Suprapubic skin (tissue), 4 donors: ENCODE measurements around the gene OSR1.

Source experiments
- CTCF ChIP-seq, 2 donors: fragments of 200-600 bp in 1 of 2; fragments of 450-650 bp in 1 of 2; sonication (generic) in 1 of 2; IDR thresholded peaks; one replicate each; pipeline ENCODE4 v1.5.1; 2016 to 2019; ENCODE audit warnings: antibody characterized with exemption in 2 of 2, mild to moderate bottlenecking in 1 of 2, moderate library complexity in 1 of 2
- EP300 ChIP-seq: sonication (generic); formaldehyde crosslinking; IDR thresholded peaks from one replicate; pipeline ENCODE4 v1.6.1; 2017; ENCODE audit warnings: antibody characterized with exemption
- POLR2A ChIP-seq, 2 donors: fragments of 450-650 bp; IDR thresholded peaks; one replicate each; pipeline ENCODE4 v1.6.1; 2017; ENCODE audit warnings: antibody characterized with exemption in 2 of 2, mild to moderate bottlenecking in 2 of 2, moderate library complexity in 2 of 2
- POLR2AphosphoS5 ChIP-seq, 3 donors: sonication (generic); formaldehyde crosslinking; IDR thresholded peaks; one replicate each; pipeline ENCODE4 v1.6.1; 2017; ENCODE audit warnings: antibody characterized with exemption in 3 of 3

GRCh38 chr2:19392191-19392590, 33.8 kb upstream of the OSR1 start:
- no peak for TF ChIP-seq POLR2AphosphoS5 (IDR thresholded peaks at IDR 0.05)
- no peak for TF ChIP-seq CTCF (IDR thresholded peaks at IDR 0.05)
- no peak for TF ChIP-seq EP300
- TF ChIP-seq POLR2A (IDR thresholded peaks at IDR 0.05) = no peak
